Activated naive CD8-positive, alpha-beta T cell (primary cell): ENCODE measurements around the gene ODC1.
"Not testable (repeated sequence)": the region's sequence is repeated elsewhere in the genome, so short reads cannot be mapped to it uniquely, and the experiment has no call there.

Experiments used
- H3K27ac Mint-ChIP-seq: one replicate; pipeline ENCODE4 v1.8.0; 2021; ENCODE audit warnings: mixed read lengths
- H3K27me3 Mint-ChIP-seq: one replicate; pipeline ENCODE4 v1.8.0; 2021; ENCODE audit warnings: mixed read lengths
- H3K36me3 Mint-ChIP-seq: one replicate; pipeline ENCODE4 v1.8.0; 2021; ENCODE audit warnings: mixed read lengths
- H3K4me1 Mint-ChIP-seq: one replicate; pipeline ENCODE4 v1.8.0; 2021; ENCODE audit warnings: low read depth, mixed read lengths
- H3K4me3 Mint-ChIP-seq: one replicate; pipeline ENCODE4 v1.8.0; 2021; ENCODE audit warnings: mild to moderate bottlenecking, mixed read lengths
- H3K9me3 Mint-ChIP-seq: one replicate; pipeline ENCODE4 v1.8.0; 2021; ENCODE audit warnings: low read depth, mixed read lengths

The ODC1 gene

DNA sequence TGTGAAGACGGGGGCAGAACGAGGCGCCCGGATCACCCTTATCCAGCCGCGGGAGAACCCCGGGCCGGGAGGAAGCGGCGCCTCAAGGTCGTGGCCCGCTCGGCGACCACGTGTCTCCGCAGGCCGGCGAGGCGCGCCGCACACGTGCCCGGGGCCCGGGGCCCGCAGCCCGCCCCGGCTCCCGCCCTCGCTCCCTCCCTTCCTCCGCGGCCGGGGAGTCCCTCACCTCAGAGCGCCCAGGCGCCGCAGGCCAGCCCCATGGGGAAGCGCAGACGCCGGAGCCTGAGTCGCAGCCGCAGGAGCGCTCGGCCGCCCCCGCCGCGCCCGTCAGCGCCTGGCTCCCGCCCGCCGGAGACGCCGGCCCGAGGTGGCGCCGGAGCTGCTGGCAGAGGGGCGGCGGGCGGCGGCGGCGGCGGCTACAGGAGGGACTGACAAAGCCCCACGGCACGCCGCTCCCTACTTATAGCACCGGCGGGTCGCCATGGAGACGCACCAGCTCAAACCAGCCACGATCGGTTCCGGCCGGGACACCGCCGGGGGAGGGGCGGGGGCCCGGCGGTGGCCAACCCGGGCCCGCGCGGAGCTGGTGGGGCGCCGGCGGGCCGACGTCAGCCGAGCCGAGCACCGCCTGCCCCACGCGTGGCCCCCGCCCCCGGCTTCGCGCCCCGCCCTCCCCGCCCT is at the start of gene ODC1:
Gene ODC1 (minus strand): TSS at position 433 of the 681 bp plus-strand sequence. CDS start 3,295 bp downstream, outside the sequence.
- Mint-ChIP-seq H3K4me3 (peak within 1 kb of the TSS; percentile 99), H3K4me1 (peaks cover 46% of the 10 kb centered on the region), H3K9me3 (no peaks in the 10 kb centered on the region), H3K27ac (peak within 1 kb of the TSS; percentile 97), H3K36me3 (peaks cover 15% of the 10 kb centered on the region), H3K27me3 (no peaks in the 10 kb centered on the region)

DNA sequence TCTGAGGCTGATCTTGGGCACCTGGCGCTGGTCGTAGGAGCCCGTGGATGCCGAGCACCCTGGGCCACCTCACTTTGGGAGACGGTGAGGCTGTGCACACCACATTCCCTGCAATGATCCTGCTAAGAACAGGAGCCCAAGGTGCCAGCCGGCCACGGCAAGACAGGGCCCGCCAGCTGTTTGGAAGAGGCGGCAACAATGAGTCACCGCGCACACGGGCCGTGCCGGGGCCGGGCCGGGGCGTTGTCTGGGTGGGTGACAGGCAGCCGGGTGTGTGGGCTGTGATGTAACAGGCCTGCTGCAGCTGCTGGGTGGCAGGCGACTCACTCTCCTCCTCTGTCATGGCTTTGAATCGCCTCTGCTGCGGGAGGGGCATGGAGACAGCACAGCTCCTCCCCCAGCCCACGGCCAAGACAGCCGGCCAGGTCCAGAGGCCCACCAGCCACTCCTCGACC is 49.7 kb upstream of the ODC1 start:
- H3K27me3 Mint-ChIP-seq, result no peaks in the 10 kb centered on the region
- H3K36me3 Mint-ChIP-seq, result peaks cover 2% of the 10 kb centered on the region
- H3K9me3 Mint-ChIP-seq, result no peaks in the 10 kb centered on the region
- H3K27ac Mint-ChIP-seq, result no peak overlapping the region
- H3K4me3 Mint-ChIP-seq, result peak overlapping the region; percentile 13
- H3K4me1 Mint-ChIP-seq, result peaks cover 22% of the 10 kb centered on the region

DNA sequence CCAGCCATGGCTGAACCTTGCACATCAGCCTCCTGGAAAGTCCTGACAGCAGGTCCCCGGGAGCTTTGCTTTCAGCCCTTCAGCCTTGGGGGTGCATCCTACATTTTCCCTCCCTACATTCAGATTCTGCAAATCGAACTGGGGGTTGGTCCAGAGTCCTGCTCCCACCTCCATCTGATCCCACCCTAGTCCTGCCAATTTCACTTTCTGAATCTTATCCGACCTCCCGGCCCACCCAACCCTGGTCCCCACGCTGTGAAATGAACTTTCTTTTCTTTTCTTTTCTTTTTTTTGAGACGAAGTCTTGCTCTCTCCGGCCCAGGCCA is 47.8 kb upstream of the ODC1 start:
- peaks cover 22% of the 10 kb centered on the region for H3K4me1 Mint-ChIP-seq
- H3K36me3 Mint-ChIP-seq, result peaks cover 5% of the 10 kb centered on the region

DNA sequence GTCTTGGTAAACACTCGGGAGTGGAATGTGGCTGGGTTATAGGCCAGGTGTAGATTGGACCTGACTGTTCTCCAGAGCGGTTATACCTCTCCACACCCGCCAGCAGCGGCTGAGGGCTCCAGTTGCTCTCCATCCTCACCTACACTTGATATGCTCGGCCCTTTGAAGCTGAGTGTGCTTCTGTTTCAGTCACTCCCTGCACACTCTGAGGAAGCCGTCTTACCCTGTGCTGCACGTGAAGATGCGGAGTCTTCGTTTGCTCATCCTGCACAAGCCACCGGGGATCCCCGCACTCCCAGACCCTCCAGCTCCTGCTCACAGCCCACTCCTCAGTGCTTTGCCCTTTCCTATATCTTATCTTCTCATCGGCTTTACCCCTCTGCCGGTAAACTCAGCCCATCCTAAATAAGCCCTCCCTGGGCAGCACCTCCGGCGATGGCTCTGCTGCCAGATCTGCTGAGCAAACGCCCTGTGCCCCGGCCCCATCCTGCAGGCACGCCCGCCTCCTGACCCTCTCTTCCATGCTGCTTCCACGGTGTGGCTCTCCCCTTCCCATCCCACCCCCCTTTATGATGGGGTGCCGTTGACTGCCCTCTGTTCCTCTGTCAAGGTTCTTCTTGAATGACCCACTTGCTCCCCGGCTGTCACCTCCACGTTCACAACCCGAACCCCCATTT is 47.3 kb upstream of the ODC1 start:
- H3K36me3 Mint-ChIP-seq, result peaks cover 5% of the 10 kb centered on the region
- H3K9me3 Mint-ChIP-seq, result no peaks in the 10 kb centered on the region
- H3K4me1 Mint-ChIP-seq, result peaks cover 22% of the 10 kb centered on the region
- no peak overlapping the region for H3K27ac Mint-ChIP-seq
- no peak overlapping the region for H3K4me3 Mint-ChIP-seq
- H3K27me3 Mint-ChIP-seq, result no peaks in the 10 kb centered on the region

More for the DNA sequence above, 47.8 kb upstream of the ODC1 start:
- Mint-ChIP-seq H3K27me3 (no peaks in the 10 kb centered on the region), H3K4me3 (no peak overlapping the region), H3K9me3 (no peaks in the 10 kb centered on the region), H3K27ac (no peak overlapping the region)

DNA sequence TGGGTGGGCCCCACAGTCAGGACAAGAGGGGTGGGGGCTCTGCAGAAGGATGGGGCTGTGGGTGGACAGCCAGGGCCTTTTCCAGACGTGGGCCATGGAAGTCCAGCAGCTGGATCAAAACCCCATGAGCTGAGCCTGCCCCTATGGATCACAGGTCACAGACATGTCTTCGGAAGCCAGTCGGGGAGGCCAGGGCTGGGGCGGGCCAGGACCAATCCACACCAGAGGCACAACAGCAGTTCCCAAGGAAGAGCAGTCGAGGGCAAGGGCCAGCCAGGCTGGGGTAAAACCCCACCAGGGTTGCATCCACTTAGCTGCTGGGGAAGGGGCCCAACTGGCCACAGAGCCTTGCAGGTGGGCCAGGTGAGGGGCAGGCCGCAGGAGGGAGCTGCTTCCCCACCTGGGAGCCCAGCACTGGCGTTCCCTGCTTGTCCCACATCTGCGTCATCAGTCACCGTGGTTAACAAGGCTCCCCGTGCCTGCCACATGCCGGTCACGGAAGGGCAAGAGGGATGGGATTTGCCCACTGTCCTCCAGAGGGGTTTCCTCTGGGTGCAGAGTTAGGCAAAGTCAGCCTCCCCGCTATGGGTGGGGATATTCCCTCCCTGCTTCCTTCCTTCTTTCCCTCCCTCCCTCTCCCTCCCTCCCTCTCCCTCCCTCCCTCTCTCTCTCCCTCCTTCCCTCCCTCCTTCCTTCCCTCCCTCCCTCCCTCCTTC is 46.4 kb upstream of the ODC1 start:
- Mint-ChIP-seq H3K27me3 (no peaks in the 10 kb centered on the region), H3K9me3 (no peaks in the 10 kb centered on the region), H3K4me3 (no peak overlapping the region), H3K27ac (no peak overlapping the region), H3K36me3 (peaks cover 5% of the 10 kb centered on the region), H3K4me1 (peaks cover 22% of the 10 kb centered on the region)

DNA sequence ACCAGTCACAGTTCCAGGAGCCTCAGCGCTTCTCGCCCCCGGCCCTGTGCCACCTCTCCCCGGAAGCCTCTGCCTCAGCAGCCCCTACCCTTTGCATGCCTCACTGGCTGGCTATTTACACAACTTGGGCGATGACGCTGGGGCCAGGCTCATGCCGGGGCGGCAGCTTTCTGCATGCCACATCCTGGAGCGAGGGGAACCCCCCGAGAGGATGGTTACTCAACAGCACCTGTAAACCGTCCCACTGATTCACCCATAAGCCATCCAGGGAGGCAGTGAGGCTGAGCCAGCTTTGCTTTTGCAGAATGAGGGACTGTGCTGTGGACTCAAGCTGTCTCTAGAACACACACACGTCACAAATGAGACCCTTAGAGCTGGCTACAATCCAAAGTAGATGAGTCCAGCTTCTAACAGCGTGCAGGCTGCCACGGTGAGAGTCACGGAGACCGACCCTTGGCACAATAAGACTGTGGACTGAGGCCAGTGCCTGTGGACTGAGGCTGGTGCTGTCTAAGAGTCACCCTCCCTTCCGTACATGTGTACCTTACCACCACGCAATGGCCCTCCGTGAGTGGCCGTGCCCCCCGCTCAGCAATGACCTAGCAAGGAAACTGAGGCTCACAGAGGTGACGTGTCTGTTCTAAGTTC is 45.6 kb upstream of the ODC1 start:
- Mint-ChIP-seq H3K4me3 (peak overlapping the region; percentile 27), H3K27ac (peak overlapping the region; percentile 54), H3K36me3 (peaks cover 5% of the 10 kb centered on the region), H3K27me3 (no peaks in the 10 kb centered on the region), H3K4me1 (peaks cover 22% of the 10 kb centered on the region), H3K9me3 (no peaks in the 10 kb centered on the region)

DNA sequence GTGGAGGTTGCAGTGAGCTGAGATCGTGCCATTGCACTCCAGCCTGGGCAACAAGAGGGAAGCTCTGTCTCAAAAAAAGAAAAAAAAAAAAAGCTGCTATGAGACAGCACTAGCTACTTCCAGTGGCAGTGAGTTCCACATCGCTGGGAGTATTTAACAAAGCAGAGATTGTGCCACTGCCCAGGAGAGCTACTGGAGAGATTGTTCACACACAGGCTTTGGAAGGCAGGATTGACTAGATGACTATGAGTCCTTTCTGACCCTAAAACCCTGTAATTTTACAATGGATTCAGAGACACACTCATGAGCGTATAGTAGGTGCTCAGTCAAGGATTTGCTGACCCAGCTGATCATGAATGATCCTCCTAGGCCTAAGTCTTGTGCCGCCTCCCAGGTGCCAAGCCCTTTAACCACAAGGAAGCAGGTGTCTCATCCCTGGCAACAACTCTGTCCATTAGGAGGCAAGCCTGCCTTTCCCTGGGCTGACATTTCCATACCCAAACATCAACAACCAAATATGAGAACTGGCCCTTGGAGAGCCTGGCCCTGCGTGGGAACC is 45.0 kb upstream of the ODC1 start:
- Mint-ChIP-seq H3K4me1 (peaks cover 23% of the 10 kb centered on the region), H3K4me3 (no peak overlapping the region), H3K27ac (peak overlapping the region; percentile 54), H3K36me3 (peaks cover 5% of the 10 kb centered on the region), H3K9me3 (no peaks in the 10 kb centered on the region), H3K27me3 (no peaks in the 10 kb centered on the region)

DNA sequence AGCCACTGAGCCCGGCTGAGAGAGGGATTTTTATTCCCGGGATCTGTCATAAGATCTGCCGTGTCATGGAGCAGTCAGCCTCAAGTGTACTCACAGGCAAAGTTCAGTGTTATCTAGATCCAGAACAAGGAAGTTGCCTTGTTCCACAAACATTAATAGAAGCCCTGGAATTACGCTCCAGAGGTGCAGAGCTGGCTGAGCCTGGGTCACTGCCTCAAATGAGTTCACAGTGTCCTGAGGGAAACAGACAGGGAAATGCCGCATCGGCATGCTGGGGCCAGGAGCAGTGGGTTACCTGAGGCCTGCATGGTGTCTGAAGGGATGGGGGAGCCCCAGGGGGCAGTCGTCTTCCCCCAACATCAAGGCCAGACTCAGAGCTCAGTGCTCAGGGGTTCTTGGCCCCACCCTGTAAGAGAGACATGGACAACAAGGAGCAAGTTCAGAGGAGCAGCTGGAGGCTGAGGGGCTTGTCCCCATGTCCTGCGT is 42.7 kb upstream of the ODC1 start:
- Mint-ChIP-seq H3K9me3 (no peaks in the 10 kb centered on the region), H3K4me1 (peaks cover 21% of the 10 kb centered on the region), H3K27ac (no peak overlapping the region), H3K4me3 (no peak overlapping the region), H3K36me3 (peaks cover 5% of the 10 kb centered on the region), H3K27me3 (no peaks in the 10 kb centered on the region)

DNA sequence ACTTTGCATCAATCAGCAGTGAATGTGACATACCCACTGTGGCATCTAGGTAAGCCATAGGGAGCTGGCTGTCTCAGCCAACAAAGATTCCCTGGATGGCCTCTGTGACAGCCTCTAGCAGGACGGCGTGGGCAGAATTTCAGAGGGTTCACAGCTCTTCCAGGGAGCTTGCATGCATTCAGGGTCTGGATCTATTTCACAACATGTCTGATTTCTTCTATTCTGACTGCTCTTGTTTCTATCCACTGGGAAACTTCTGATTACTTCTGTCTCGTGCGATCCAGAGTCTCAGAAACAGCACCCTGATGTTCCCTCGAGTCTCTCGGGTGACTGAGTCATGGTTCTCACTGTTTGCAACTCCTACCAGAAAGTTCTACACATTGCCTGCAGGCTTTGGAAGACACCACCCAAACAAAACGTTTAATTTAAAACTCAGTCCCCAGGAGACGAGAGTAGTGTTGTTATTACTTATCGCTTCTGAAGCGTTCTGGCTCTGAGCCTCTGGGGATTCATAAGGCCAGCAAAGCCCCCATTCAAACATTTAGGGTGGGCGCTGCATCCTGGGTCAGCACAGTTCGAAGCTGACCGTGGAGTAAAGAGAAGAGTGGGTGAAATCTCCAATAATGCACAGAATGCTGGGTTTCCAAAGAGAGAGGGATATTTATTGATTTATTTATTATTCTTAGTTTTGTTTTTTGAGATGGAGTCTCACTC is 41.9 kb upstream of the ODC1 start:
- Mint-ChIP-seq H3K4me1 (peaks cover 13% of the 10 kb centered on the region), H3K4me3 (no peak overlapping the region), H3K27ac (no peak overlapping the region), H3K36me3 (peaks cover 5% of the 10 kb centered on the region), H3K27me3 (no peaks in the 10 kb centered on the region), H3K9me3 (no peaks in the 10 kb centered on the region)

DNA sequence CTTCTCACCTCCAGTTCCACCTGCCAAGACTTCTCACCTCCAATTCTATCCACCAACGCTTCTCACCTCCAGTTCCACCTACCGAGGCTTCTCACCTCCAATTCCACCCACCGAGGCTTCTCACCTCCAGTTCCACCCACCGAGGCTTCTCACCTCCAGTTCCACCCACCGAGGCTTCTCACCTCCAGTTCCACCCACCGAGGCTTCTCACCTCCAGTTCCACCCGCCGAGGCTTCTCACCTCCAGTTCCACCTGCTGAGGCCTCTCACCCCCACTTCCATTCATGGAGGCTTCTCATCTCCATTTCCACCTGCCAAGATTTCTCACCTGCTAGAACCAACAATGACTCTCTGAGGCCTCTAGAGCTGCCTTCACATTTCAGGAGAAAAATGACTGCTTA is 40.0 kb upstream of the ODC1 start:
- not testable (repeated sequence) for H3K27me3 Mint-ChIP-seq, H3K9me3 Mint-ChIP-seq, H3K4me3 Mint-ChIP-seq, H3K36me3 Mint-ChIP-seq, H3K27ac Mint-ChIP-seq, H3K4me1 Mint-ChIP-seq

DNA sequence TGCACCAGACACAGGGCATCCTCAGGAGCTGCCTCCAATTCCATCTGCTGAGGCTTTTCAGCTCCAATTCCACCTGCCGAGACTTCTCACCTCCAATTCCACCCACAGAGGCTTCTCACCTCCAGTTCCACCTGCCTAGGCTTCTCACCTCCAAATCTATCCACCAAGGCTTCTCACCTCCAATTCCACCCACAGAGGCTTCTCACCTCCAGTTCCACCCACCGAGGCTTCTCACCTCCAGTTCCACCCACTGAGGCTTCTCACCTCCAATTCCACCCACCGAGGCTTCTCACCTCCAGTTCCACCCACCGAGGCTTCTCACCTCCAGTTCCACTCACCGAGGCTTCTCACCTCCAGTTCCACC is 39.6 kb upstream of the ODC1 start:
- not testable (repeated sequence) for H3K9me3 Mint-ChIP-seq, H3K4me3 Mint-ChIP-seq, H3K36me3 Mint-ChIP-seq, H3K27ac Mint-ChIP-seq, H3K4me1 Mint-ChIP-seq, H3K27me3 Mint-ChIP-seq

DNA sequence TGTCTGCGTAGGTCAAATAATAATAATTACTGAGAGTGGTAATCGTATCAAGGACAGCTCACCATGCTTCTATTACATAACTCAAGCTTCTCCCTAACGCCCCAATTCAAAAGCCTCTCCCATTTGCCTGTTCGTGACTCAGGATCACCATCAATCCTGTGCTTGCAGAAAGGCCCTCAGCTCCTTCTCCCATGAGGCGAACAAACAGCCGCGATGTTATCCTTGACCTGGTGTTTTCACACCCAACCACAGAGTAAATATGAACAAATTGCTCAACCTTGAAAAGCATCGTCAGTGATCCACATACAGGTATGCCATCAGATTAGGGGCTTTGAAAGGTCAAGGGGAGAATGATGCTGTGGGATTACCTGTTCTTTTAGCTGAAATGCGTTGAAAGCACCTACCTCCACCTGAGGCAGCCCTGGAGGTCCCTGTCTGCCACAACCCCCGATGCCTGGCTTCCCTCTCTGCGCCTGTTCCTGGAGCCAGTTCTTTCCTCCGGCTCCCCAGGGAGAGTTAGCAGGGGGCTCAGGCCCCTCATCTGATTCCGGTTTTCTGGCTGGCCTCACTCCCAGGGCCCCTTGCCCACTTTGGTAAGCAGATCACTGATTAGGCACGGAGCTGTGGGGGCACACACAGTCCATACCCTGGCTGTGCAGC is 39.1 kb upstream of the ODC1 start:
- Mint-ChIP-seq H3K27me3 (no peaks in the 10 kb centered on the region), H3K27ac (no peak overlapping the region), H3K4me3 (no peak overlapping the region), H3K36me3 (peaks cover 5% of the 10 kb centered on the region), H3K9me3 (no peaks in the 10 kb centered on the region), H3K4me1 (peaks cover 5% of the 10 kb centered on the region)

DNA sequence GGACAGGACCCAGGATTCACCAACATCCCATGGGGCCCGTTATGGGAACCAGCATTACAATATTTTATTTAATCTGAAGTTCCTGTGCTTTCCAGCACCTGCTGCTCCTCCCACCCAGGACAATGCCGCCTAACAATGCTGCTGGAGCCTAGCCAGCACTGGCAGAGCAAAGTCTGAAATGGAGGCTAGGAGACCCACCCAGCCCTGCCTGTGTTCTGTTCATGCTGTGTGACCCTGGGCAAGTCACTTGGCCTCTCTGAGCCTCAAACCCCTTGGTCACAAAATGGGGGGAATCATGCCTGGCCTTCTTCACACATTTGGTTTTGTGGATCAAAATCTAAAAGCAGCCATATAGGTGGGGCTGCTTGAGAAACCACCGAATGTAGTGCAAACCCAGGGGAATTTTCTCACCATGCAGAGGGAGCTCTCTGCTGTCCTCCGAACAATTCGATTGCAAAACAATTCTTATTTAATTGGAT is 38.5 kb upstream of the ODC1 start:
- Mint-ChIP-seq H3K4me1 (peaks cover 5% of the 10 kb centered on the region), H3K27me3 (no peaks in the 10 kb centered on the region), H3K36me3 (peaks cover 5% of the 10 kb centered on the region), H3K9me3 (no peaks in the 10 kb centered on the region), H3K4me3 (no peak overlapping the region), H3K27ac (no peak overlapping the region)

DNA sequence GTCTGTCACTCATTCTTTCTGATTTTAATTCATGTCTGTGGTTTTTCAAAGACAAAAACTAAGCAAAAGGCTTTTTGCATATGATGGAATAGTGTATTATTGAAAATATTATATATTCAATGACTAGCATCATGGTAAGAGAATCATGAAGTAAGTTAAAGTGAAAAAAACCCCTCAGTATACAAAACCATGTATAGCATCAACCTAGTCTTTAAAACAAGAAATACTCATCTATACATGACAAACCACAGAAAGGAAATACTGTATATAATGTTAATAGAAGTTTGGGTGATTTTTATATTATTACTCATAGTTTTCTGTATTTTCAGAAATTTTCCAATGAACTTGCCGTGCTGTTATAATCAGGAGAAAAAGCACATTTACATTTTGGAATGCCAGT is 38.0 kb upstream of the ODC1 start:
- Mint-ChIP-seq H3K27ac (no peak overlapping the region), H3K9me3 (no peaks in the 10 kb centered on the region), H3K4me3 (no peak overlapping the region), H3K27me3 (no peaks in the 10 kb centered on the region), H3K36me3 (peaks cover under 1% of the 10 kb centered on the region), H3K4me1 (peaks cover 5% of the 10 kb centered on the region)
